AG08395 (cell line): ENCODE results near the gene ARIH1.
"Not testable (repeated sequence)": the region's sequence is repeated elsewhere in the genome, so short reads cannot be mapped to it uniquely, and the experiment has no call there.

Experiments used
- DNase-seq: peaks from one replicate; pipeline ENCODE4 v3.0.0; 2012; ENCODE audit warnings: mixed read lengths, low spot score

The ARIH1 gene, protein sequence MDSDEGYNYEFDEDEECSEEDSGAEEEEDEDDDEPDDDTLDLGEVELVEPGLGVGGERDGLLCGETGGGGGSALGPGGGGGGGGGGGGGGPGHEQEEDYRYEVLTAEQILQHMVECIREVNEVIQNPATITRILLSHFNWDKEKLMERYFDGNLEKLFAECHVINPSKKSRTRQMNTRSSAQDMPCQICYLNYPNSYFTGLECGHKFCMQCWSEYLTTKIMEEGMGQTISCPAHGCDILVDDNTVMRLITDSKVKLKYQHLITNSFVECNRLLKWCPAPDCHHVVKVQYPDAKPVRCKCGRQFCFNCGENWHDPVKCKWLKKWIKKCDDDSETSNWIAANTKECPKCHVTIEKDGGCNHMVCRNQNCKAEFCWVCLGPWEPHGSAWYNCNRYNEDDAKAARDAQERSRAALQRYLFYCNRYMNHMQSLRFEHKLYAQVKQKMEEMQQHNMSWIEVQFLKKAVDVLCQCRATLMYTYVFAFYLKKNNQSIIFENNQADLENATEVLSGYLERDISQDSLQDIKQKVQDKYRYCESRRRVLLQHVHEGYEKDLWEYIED

DNA sequence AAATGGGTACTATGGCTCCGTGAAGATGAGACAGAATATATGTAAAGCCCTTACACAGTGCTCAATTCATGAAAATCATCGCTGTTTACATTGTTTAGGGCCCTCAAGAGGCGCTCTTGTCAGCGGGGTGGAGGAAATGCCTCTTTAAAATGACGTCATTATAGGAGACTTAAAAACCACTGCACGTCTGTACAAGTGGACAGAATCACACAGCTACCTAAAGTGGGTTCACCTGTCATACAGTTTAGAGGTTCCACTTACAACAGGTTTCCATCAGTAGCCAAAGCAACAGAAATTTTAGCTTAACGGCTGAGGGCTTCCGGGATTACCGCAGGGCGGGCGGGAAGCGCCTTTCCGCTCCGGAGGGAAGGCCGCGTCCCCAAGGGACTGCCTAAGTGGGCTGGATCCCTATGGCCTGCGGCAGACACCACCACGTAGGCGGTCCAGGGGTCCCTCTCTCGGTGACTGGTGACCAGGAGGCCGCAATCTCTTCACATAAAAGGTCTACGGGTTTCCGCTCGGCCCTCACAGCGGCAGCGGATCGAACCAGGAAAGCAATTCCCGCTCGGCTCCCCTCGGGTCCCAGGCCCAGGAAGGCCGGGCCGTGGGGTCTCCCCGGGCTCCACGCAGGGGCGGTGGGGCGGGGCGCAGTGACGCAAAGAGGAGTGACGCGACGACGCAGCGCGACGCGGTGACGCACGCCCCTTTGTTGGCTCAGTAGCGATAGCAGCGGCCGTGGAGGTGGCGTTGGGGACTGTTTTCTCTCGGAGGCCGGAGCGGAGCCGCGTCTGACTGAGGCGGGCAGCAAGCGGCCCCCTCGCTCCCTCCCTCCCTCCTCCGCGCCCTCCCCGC is at the start of gene ARIH1:
ARIH1 (plus strand) TSS at position 717 of the 852 bp plus-strand sequence. CDS start 310 bp downstream, outside the sequence.
- DNase-seq, result peak; percentile 91

DNA sequence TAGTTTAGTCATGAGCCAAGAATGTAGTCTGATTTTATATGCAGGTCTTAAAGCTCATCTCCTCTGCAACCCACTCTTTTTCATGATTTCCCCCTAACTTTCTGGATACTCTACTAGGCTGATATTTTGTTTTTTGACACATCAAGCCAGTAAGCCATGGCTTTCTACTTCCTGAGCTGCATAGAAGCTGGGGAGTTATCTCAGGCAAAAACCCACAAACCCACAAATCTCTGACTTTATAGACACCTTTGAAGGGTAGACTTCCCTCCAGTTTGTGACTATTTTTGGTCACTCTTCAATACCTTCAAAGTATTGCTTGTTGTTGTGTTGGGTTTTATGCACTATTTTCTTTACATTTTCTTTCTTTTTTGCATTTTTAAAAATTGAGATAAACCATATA is 47.4 kb upstream of the ARIH1 start:
- no peak for DNase-seq

DNA sequence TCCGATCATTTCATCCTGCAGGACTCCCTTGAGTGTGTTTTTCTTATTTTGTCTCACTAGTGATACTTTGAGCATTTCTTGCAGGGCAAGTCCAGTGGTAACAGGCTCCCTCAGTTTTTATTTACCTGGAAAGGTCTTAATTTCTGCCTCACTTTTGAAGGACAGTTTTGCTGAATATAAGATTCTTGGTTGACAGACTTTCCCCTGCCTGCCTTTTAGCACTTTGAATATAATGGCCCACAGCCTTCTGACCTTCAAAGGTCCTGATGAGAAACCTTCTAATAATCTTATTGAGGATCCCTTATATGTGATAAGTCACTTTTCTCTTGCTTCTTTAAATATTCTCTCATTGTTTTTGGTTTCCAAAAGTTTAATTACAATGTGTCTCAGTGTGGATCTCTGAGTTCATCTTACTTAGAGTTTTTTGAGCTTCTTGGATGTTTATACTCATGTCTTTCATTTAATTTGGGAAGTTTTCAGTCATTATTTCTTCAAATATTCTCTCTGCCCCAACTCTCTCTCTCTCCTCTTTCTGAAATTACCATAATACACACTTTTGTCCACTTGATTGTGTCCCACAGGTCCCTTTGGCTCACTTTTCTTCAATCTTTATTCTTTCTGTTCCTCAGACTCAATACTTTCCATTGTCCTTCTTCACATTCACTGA is 36.3 kb upstream of the ARIH1 start:
- DNase-seq, result no peak

DNA sequence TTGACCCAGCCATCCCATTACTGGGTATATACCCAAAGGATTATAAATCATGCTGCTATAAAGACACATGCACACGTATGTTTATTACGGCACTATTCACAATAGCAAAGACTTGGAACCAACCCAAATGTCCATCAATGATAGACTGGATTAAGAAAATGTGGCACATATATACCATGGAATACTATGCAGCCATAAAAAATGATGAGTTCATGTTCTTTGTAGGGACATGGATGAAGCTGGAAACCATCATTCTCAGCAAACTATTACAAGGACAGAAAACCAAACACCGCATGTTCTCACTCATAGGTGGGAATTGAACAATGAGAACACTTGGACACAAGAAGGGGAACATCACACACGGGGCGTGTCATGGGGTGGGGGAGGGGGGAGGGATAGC is 31.3 kb upstream of the ARIH1 start:
- not testable (repeated sequence) for DNase-seq

DNA sequence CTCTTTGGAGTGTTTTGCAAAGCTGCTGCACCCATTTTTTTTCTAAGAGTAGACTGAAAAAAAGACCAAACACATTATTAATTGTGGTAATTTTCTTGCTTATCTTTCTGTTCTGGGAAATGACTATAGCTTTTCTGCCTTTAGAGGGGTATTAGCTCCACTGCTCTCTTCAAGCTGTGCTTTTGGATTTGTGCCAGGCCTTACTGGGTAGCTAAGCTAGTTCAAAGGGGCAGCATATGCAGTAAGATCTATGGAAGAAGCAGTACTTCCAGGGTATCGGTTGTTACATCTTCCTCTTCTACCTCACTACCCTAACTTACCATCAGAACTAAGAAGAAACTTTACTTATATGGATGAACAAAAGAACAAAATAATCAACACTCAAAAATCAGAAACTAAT is 28.7 kb upstream of the ARIH1 start:
- no peak for DNase-seq

DNA sequence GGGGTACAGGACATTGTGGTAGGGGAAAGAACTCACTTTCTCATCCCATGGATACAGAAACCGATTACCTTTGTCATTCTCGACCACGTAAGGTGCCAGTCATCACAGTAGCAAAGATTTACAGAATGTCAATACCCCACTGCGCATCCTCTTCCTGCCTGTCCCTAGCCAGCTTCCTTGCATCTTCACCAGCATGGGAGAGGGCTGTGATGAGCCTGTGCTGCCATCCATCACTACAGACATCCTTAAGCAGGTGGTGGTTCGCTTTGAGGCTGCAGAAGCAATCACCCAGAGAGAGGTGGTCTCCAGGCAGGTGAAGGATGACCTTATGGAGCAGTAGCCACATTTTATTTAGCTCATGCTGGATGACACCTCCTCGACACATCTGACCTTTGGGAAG is 23.3 kb upstream of the ARIH1 start:
- no peak for DNase-seq

DNA sequence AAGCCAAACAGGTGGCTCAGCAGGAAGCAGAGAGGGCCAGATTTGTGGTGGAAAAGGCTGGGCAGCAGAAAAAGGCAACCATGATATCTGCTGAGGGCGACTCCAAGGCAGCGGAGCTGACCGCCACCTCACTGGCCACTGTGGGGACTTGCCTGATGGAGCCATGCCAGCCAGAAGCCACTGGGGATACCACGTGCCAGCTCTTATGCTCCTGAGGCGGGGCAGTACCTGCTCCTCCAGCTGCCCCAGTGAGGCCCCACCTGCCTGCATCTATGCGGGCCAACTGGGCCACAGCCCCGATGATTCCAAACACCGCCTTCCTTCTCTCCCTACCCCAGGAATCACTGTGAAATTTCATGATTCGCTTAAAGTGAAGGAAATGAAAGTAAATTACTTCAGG is 22.9 kb upstream of the ARIH1 start:
- DNase-seq, result no peak

DNA sequence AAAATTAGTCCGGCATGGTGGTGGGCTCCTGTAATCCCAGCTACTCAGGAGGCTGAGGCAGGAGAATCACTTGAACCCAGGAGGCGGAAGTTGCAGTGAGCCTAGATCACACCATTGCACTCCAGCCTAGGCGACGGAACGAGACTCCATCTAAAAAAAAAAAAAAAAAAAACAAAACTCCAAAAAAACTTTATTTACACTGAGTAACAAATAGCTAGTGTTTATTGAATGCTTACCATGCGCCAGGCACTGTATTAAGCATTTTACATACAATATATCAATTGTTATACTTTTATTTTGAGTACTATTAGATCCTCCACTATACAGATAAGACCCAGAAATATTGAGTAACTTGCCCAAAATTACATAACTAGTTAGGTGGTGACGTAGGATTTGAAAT is 17.4 kb upstream of the ARIH1 start:
- no peak for DNase-seq

DNA sequence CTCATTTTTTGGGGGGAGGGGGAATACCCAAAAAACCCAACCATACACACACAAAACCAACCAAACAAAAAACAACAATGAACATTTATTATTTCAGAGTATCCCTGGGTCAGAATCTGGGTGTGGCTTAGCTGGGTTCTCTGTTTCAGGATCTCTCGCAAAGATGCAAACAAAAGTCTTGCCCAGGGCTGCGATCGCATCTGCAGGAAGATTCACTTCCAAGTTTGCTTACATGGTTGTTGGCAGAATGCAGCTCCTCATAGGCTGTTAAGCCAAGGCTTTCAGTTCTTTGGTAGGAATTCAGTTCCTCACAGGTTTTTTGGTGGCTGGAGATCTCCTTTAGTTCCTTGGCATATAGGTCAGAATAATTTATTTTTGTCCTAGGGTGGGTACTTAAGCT is 13.7 kb upstream of the ARIH1 start:
- DNase-seq, result no peak

DNA sequence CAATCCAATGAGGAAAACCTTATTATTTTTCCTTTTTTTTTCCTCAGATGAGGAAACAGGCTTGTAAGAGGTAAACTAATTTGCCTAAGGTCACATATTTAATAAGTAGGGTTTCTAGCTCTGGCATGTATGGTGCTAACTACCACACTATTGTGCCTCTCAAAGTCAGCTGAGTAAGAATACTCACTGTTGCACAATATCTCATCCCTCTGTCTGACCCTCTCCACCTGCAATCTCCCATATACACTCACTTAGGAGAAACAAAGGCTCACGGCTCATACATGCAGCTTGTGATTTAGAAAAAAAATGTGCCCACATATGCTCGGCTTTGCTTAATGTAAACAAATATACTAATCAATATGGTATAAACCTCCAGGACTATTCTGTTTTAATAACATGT is 10.4 kb upstream of the ARIH1 start:
- no peak for DNase-seq

DNA sequence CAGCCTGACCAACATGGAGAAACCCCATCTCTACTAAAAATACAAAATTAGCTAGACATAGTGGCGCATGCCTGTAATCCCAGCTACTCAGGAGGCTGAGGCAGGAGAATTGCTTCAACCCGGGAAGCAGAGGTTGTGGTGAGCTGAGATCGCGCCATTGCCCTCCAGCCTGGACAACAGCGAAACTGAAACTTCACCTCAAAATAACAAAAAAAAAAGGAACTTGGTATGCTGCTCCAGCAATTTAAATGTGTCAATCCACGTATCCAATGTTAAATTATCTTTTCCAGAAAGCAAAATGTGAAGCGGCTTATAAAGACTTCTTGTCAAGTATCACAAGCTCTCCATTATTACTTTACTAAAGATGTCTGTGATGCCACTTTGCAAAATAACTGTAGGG is 9.9 kb upstream of the ARIH1 start:
- DNase-seq, result no peak

DNA sequence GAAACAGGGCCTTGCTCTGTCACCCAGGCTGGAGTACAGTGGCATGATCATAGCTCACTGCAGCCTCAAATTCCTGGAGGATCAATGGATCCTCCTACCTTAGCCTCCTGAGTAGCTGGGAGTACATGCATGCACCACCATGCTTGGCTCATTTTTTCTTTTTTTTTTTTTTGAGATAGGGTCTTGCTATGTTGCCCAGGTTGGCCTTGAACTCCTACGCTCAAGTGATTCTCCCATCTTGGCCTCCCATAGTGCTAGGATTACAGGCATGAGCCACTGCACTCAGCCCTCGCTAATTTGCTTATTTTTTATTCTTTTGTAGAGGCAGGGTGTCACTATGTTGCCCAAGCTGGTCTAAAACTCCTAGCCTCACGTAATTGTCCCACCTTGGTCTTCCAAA is 6.0 kb upstream of the ARIH1 start:
- DNase-seq, result no peak

DNA sequence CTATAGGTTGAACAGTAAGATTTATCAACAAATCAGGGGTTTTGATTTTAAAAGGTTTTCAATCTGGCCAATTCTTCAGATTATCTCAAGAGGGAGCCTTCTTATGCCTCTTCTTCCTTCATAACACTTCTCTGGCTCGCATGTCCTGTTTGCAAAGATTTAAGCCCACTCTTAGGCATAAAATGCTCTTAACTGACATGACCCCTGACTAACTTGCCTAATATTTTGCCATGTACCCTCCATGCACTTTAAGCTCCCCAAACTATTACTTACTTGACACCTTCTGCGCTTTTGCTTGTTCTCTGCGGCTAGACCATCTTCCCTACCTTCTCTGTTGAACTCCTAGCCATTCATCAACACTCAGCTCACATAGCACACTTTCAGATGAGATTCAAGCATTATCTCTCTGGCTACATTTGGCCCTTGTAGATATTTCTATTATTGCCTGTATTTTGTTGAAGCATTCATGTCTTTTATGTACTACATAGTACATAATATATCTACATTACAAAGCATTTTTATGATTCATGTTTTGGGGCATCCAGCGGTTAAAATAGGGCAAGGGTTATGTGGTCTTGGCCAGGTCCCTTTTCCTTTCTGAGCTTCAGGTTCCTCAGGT is 1.0 kb upstream of the ARIH1 start:
- DNase-seq, result no peak

DNA sequence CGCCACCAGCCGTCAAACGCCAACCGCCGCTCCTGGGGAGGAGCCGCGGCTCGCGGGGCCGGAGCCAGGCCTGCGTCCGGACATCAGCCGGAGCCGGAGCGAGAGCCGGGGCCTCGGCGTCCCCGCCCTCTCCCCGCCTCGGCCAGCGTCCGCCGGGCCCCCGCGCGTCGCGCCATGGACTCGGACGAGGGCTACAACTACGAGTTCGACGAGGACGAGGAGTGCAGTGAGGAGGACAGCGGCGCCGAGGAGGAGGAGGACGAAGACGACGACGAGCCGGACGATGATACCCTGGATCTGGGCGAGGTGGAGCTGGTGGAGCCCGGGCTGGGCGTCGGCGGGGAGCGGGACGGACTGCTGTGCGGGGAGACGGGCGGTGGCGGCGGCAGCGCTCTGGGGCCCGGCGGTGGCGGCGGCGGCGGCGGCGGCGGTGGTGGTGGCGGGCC is 359 bp downstream of the ARIH1 start:
- no peak for DNase-seq

DNA sequence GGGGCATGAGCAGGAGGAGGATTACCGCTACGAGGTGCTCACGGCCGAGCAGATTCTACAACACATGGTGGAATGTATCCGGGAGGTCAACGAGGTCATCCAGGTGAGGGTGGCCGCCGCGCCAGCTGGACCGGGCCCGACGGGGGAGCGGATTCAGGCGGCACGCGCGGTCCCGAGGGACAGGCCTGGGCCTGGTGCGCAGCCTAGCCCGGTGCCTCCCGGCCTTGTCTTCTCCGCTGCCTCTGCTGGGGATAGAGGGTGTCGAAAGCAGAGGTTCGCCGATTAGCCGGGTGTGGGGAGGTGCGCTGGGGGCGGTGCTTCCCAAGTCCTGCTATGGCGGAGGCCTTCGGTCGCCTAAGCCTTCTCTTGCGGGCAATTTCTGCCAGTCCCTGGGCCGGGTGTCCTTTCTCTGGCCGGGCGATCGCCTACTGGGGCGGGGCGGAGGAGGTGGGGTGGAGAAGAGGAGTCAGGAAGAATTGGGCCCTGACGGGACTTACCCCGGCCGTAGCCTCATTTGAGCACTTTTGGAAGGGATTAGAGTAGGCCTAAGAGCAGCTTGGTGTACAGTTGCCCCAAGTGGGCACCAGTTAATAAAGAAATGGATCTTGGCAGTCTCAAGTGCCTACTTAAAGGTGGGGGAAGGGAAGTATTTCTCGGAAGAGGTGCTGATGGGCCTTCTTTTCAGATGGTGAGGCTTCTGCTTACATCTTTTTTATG is 940 bp downstream of the ARIH1 start:
- DNase-seq, result peak; percentile 68

DNA sequence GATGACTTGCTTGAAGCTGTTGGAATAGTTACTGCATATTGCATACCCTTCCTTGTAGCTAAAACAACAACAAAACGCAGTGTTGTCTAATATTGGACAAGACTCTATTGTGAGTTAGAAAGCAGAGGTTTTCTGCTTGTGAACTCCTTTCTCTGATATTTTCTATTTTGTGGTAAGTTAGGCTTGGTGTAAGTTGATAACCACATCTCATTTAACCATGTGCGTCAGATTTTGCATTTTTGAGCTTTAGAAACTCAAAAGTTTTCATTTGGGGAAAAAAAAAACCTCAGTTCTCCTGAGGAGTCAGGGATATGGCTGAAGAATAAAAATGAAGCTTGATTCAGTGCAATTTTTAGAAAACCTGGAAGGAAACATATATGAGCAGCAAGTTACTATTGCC is 1.5 kb downstream of the ARIH1 start:
- no peak for DNase-seq

DNA sequence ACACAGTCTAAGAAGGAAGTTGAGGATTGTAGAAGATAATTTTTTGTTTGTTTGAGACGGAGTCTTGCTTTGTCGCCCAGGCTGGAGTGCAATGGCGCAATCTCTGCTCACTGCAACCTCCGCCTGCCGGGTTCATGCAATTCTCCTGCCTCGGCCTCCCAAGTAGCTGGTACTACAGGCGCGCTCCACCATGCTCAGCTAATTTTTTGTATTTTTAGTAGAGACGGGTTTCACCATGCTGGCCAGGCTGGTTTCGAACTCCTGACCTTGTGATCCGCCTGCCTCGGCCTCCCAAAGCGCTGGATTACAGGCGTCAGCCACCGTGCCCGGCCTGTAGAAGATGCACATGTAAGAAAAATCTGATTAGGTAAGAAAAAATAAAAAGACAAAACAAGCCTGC is 2.2 kb downstream of the ARIH1 start:
- not testable (repeated sequence) for DNase-seq

DNA sequence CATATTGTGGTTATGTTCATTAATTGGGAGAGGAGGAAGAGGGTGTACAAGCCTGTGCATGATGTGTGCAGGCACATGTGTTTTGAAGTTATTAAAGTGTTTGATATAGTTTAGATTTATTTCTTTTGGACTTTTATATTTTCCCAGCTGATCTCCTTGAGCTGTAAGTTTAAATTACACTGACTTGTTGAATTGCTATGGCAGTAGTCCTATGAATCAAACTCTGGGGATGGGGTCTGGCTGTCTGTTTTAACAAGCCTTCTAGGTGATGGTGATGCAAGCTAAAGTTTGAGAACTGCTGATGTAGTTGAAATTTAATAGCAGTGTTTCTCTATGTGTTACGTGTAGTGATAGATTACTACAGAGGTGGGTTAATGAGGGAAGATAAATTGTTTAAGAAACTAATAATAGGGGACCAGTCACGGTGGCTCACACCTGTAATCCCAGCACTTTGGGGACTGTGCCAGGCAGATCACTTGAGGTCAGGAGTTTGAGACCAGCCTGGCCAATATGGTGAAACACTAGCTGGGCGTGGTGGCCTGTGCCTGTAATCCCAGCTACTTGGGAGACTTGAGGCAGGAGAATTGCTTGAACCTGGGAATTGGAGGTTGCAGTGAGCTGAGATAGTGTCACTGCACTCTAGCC is 7.0 kb downstream of the ARIH1 start:
- no peak for DNase-seq

DNA sequence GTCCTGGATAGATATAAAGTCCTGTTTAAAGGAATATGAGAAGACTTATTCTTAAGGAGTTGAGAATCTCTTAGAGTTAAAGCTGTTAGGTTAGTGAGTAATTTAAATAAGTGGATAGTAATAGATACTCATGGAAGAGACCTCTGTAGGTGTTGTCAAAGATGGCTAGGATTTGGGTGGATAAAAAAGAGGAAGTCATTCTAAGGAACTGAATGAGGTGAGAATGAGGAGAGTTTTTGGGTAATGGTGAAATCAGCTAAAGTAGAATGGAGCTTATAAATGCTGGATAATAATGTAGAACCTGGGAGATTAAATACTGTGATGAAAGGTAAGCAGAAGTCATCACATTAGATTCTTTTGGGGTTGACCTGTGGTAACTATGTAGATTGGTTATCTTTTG is 8.1 kb downstream of the ARIH1 start:
- DNase-seq, result no peak

DNA sequence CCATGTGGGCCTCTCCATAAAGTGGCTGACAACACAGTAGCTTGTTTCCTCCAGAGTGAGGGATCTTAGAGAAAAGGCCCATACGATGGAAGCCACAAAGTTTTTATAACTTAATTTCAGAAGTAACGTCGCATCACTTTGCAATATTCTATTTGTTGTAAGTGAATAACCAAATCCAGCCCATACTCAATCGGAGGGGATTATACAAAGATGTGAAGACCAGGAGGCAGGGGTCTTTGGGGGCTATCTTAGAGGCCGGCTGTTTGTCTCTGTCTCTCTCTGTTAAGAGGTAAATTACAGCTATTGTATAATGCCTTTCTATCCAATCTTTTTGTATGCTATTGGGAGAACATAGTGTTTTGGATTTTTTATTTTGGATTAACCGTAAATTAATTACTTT is 9.1 kb downstream of the ARIH1 start:
- no peak for DNase-seq

DNA sequence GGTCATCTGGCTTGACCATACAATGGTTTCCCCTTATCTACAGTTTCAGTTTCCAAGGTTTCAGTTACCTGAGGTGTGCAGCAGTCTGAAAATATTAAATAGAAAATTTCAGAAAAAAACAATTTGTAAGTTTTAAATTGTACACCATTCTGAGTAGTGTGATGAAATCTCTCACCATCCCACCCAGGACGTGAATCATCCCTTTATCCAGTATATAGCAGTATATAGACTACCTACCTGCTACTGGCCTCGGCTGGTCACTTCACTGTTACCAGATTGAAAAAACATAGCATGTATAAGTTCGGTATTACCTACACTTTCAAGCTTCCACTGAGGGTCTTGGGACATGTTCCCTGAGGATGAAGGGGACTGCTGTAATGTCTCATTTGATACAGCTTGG is 12.0 kb downstream of the ARIH1 start:
- no peak for DNase-seq
